Neural cell (in vitro differentiated cells): Measurements from ENCODE around the gene STARD7. TPM values are rescaled to one million over a fixed set of nuclear protein-coding genes. Genes with fewer than 3 reads are reported as not detected.

Experiments
- H2AFZ ChIP-seq: fragments of 200-600, 300-800 bp; sonication (generic), shearing (Covaris generic); 2 replicates; pipeline ENCODE4 v1.6.0; 2014; ENCODE audit warnings: low read depth, mild to moderate bottlenecking, antibody characterized with exemption, low read length, moderate library complexity
- H3F3A ChIP-seq: fragments of 200-600 bp; shearing (Covaris generic); 2 replicates; pipeline ENCODE4 v1.6.1; 2016; ENCODE audit warnings: mild to moderate bottlenecking, moderate library complexity, mixed read lengths, antibody characterized with exemption, low read length; ENCODE audit not compliant: insufficient read depth, poor library complexity, severe bottlenecking
- H3K27ac ChIP-seq: fragments of 200-600, 300-800 bp; sonication (generic), shearing (Covaris generic); 2 replicates; pipeline ENCODE4 v1.5.1; 2014; ENCODE audit warnings: mild to moderate bottlenecking, low read length, moderate library complexity
- H3K27me3 ChIP-seq: fragments of 300-800, 200-600 bp; sonication (generic), shearing (Covaris generic); 2 replicates; pipeline ENCODE4 v1.6.0; 2014; ENCODE audit warnings: mild to moderate bottlenecking, low read depth, low read length, moderate library complexity; ENCODE audit not compliant: insufficient read depth
- H3K36me3 ChIP-seq: fragments of 300-800, 200-600 bp; sonication (generic), shearing (Covaris generic); 2 replicates; pipeline ENCODE4 v1.5.1; 2014; ENCODE audit warnings: mild to moderate bottlenecking, antibody characterized with exemption, low read length, moderate library complexity; ENCODE audit not compliant: insufficient read depth
- H3K4me2 ChIP-seq: fragments of 300-800, 200-600 bp; sonication (generic), shearing (Covaris generic); 2 replicates; pipeline ENCODE4 v1.6.0; 2014; ENCODE audit warnings: mild to moderate bottlenecking, low read length
- H3K4me3 ChIP-seq: fragments of 300-800, 200-600 bp; sonication (generic), shearing (Covaris generic); 2 replicates; pipeline ENCODE4 v1.5.1; 2014; ENCODE audit warnings: mild to moderate bottlenecking, low read length, moderate library complexity
- H3K79me2 ChIP-seq: fragments of 200-600 bp; shearing (Covaris generic); replicated peaks from 2 replicates; pipeline ENCODE4 v1.6.0; 2014; ENCODE audit warnings: mild to moderate bottlenecking, low read length, moderate library complexity; ENCODE audit not compliant: insufficient read depth
- H3K9ac ChIP-seq: fragments of 300-800, 200-600 bp; sonication (generic), shearing (Covaris generic); 2 replicates; pipeline ENCODE4 v1.6.1; 2016; ENCODE audit warnings: mild to moderate bottlenecking, low read length, mixed read lengths
- H3K9me2 ChIP-seq: fragments of 200-600 bp; shearing (Covaris generic); 2 replicates; pipeline ENCODE4 v1.6.1; 2016; ENCODE audit warnings: mild to moderate bottlenecking, low read length, mixed read lengths; ENCODE audit not compliant: insufficient read depth
- H3K9me3 ChIP-seq: fragments of 200-600, 300-800 bp; sonication (generic), shearing (Covaris generic); 2 replicates; pipeline ENCODE4 v1.6.1; 2016; ENCODE audit warnings: mild to moderate bottlenecking, mixed run types, low read length, moderate library complexity, mixed read lengths
- H4K20me1 ChIP-seq: fragments of 200-600 bp; shearing (Covaris generic); 2 replicates; pipeline ENCODE4 v1.6.1; 2016; ENCODE audit warnings: mild to moderate bottlenecking, mixed run types; ENCODE audit not compliant: insufficient read depth
- CTCF ChIP-seq: fragments of 450-650 bp; IDR thresholded peaks from 2 replicates; pipeline ENCODE4 v1.5.1; 2014; ENCODE audit warnings: antibody characterized with exemption, mild to moderate bottlenecking, moderate library complexity; ENCODE audit not compliant: poor library complexity, severe bottlenecking
- EP300 ChIP-seq: fragments of 450-650 bp; conservative IDR thresholded peaks from 2 replicates; pipeline ENCODE4 v1.6.1; 2014; ENCODE audit warnings: antibody characterized with exemption, mild to moderate bottlenecking, moderate library complexity; ENCODE audit not compliant: poor library complexity, severe bottlenecking
- EZH2 ChIP-seq: fragments of 200-600, 300-800 bp; shearing (Covaris generic), sonication (generic); IDR thresholded peaks from 2 replicates; pipeline ENCODE4 v1.6.1; 2014; ENCODE audit warnings: antibody characterized with exemption, low read length, borderline replicate concordance, mild to moderate bottlenecking; ENCODE audit not compliant: insufficient read depth, poor library complexity, severe bottlenecking
- MXI1 ChIP-seq: fragments of 450-650 bp; conservative IDR thresholded peaks from 2 replicates; pipeline ENCODE4 v1.6.1; 2014; ENCODE audit warnings: antibody characterized with exemption, mild to moderate bottlenecking; ENCODE audit not compliant: poor library complexity, severe bottlenecking
- POLR2AphosphoS5 ChIP-seq: IDR thresholded peaks from 2 replicates; pipeline ENCODE4 v1.6.1; 2012
- RAD21 ChIP-seq: fragments of 450-650 bp; conservative IDR thresholded peaks from 2 replicates; pipeline ENCODE4 v1.6.1; 2014; ENCODE audit warnings: antibody characterized with exemption, mild to moderate bottlenecking, moderate library complexity
- REST ChIP-seq: IDR thresholded peaks from 2 replicates; pipeline ENCODE4 v1.6.1; 2012; ENCODE audit warnings: borderline replicate concordance
- SMC3 ChIP-seq: fragments of 450-650 bp; conservative IDR thresholded peaks from 2 replicates; pipeline ENCODE4 v1.6.1; 2014; ENCODE audit warnings: antibody characterized with exemption, mild to moderate bottlenecking, moderate library complexity; ENCODE audit not compliant: poor library complexity
- TAF1 ChIP-seq: IDR thresholded peaks from 2 replicates; pipeline ENCODE4 v1.6.1; 2012; ENCODE audit warnings: low read depth
- polyA plus RNA-seq: library from polyadenylated mRNA; depleted of rRNA; stranded (reverse); fragments of >200 nt; gene quantifications from 2 replicates; pipeline ENCODE4 v1.2.3, GENCODE V29; 2014

The STARD7 gene
- polyA plus RNA-seq, 1 donor from 2014 or later: 155 TPM

GRCh38 chr2:96151595-96152303 is 56.9 kb downstream of the STARD7 start:
- no peaks in the 10 kb centered on the region for H3K9me3 ChIP-seq
- no peaks in the 10 kb centered on the region for H3K9me2 ChIP-seq
- no peak overlapping the region for H3K4me3 ChIP-seq
- no peak overlapping the region for H3K27ac ChIP-seq
- H3K4me2 ChIP-seq: no peak overlapping the region
- no peak for TF ChIP-seq SMC3
- no peak for TF ChIP-seq MXI1
- TF ChIP-seq EZH2: no peak
- no peak for TF ChIP-seq EP300
- TF ChIP-seq CTCF: no peak
- TF ChIP-seq REST: no peak
- no peak for TF ChIP-seq TAF1
- TF ChIP-seq RAD21: no peak
- no peak for TF ChIP-seq POLR2AphosphoS5
- no peak overlapping the region for H3K9ac ChIP-seq
- no peaks in the 10 kb centered on the region for H4K20me1 ChIP-seq
- H2AFZ ChIP-seq: no peak overlapping the region
- H3K27me3 ChIP-seq: peaks cover 3% of the 10 kb centered on the region
- no peaks in the 10 kb centered on the region for H3K79me2 ChIP-seq
- H3F3A ChIP-seq: no peaks in the 10 kb centered on the region
- no peaks in the 10 kb centered on the region for H3K36me3 ChIP-seq

GRCh38 chr2:96150791-96151594 is 57.6 kb downstream of the STARD7 start:
- Histone ChIP-seq H3K4me3 (no peak overlapping the region), H4K20me1 (no peaks in the 10 kb centered on the region), H2AFZ (no peak overlapping the region), H3K27me3 (peaks cover 10% of the 10 kb centered on the region), H3F3A (no peaks in the 10 kb centered on the region), H3K36me3 (no peaks in the 10 kb centered on the region), H3K4me2 (no peak overlapping the region), H3K27ac (no peak overlapping the region), H3K79me2 (no peaks in the 10 kb centered on the region), H3K9me3 (no peaks in the 10 kb centered on the region), H3K9ac (no peak overlapping the region), H3K9me2 (no peaks in the 10 kb centered on the region)
- no peak for TF ChIP-seq SMC3
